NCI-H2107 (cell line): ENCODE results near the gene DFFB.
"Not testable (repeated sequence)": the region's sequence is repeated elsewhere in the genome, so short reads cannot be mapped to it uniquely, and the experiment has no call there.

Experiments used
- DNase-seq: peaks from one replicate; lab custom pipeline; 2025; lab: John Stamatoyannopoulos, UW

DFFB gene, protein sequence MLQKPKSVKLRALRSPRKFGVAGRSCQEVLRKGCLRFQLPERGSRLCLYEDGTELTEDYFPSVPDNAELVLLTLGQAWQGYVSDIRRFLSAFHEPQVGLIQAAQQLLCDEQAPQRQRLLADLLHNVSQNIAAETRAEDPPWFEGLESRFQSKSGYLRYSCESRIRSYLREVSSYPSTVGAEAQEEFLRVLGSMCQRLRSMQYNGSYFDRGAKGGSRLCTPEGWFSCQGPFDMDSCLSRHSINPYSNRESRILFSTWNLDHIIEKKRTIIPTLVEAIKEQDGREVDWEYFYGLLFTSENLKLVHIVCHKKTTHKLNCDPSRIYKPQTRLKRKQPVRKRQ

DNA sequence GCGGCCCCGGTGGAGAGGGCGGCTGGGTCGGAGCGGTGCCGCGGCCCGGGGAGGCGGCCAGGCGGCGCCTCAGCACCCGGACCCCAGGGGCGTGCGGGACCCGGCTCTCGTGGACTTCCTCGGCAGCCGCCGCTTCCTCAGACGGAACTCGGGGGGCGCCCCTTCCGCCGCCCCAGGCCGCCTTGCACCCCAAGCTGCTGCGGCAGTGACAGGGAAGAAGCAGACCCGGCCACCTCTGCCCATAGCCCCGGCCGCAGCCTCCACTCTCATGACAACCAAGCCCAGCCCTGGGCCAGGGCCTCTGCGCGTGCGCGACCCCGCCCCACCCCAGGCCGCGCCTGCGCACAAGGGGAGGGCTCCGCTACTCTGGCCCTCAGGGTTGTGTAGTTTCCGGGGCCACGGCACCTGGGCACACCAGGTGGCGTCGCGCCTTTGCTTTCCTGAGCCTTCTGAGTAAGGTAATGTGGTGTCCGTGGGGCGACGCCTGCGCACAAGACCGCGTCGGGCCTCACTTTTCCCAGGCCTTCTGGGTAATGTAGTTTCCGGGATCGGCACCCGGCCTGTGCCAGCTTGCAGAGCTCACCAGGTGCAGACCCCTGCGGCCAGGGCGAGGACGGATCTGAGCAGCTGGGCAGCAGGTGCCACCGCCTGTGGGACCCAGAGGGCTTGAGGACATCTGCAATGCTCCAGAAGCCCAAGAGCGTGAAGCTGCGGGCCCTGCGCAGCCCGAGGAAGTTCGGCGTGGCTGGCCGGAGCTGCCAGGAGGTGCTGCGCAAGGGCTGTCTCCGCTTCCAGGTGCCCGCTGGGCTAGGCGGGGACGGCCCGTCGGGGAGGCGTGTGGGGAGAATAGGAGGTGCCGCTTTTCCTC is at the start of gene DFFB, which contains the start of gene CEP104:
TSS of gene DFFB (plus strand) at position 554 of the 868 bp plus-strand sequence. CDS start at position 682, 128 bp downstream.
TSS of gene CEP104 (minus strand) at position 289 of the 868 bp plus-strand sequence. CDS start 4,804 bp downstream, outside the sequence.
- DNase-seq: peak; percentile 58

DNA sequence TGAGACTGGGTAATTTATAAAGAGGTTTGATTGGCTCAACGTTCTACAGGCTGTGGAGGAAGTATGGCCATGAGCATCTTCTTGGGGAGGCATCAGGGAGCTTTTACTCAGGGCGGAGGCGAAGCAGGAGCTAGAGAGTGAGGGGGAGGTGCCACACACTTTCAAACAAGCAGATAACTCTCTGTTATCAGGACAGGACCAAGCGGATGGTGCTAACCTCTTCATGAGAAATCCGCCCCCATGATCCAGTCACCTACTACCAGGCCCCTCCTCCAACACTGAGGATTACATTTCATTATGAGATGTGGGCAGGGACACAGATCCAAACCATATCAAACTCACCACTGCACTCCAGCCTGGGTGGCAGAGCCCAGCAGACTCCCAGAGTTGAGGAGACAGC is 49.5 kb upstream of the DFFB start:
- no peak for DNase-seq

- no peak for DNase-seq
Measured at GRCh38 chr1:3809680-3810079, 47.6 kb upstream of the DFFB start.

DNA sequence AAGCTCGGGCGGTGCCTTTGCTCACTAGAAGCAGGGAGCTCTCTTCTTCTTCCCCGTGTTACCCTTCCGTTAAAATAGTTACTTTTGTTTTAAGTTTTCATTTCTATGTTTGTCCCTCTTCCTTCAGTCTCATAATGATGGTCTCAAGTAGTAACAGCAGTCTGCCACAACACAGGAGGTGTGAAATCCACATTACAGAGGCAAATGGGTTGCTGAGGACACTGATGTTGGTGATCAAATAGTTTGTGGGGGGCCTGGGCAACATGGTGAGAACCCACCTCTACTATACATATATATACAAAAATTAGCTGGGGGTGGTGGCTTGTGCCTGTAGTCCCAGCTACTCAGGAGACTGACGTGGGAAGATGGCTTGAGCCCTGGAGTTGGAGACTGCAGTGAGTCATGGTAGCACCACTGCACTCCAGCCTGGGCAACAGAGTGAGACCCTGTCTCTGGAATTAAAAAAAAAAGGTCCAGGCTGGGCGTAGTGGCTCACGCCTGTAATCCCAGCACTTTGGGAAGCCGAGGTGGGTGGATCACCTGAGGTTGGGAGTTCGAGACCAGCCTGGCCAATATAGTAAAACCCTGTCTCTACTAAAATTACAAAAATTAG is 47.0 kb upstream of the DFFB start:
- DNase-seq: not testable (repeated sequence)

DNA sequence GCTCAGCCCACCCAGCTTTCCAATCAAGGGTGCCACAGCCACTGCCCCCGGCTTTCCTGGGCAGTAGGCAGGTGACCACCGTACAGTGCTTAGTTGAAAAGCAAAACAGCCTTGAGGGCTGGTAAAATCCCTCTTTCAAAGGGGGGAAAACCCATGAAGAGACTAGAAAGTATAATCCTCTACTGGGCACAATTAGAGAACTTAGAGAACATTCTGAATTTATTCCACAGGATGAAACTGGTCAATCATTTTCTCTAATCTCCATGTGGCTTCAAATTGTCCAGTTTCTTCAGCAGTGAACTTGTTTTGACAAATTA is 45.7 kb upstream of the DFFB start:
- DNase-seq: no peak

DNA sequence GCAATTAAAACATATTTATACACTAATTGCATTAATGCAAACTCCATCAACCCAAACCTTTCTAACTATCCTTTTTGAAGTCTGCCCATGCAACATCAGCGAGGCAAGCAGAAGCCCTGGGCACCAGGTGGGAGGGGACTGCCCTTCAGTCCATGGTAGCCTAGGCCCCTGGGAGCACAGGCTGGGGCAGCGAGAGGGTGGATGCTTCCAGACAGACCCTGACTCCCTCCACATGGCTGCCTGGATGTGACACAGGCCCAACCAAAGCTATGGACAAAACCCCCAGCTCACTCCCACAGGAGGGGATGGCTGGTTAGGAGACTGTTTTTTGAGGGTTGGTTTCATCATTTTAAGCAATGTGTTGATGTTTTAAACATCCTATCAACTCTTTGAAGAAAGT is 43.2 kb upstream of the DFFB start:
- DNase-seq: no peak

DNA sequence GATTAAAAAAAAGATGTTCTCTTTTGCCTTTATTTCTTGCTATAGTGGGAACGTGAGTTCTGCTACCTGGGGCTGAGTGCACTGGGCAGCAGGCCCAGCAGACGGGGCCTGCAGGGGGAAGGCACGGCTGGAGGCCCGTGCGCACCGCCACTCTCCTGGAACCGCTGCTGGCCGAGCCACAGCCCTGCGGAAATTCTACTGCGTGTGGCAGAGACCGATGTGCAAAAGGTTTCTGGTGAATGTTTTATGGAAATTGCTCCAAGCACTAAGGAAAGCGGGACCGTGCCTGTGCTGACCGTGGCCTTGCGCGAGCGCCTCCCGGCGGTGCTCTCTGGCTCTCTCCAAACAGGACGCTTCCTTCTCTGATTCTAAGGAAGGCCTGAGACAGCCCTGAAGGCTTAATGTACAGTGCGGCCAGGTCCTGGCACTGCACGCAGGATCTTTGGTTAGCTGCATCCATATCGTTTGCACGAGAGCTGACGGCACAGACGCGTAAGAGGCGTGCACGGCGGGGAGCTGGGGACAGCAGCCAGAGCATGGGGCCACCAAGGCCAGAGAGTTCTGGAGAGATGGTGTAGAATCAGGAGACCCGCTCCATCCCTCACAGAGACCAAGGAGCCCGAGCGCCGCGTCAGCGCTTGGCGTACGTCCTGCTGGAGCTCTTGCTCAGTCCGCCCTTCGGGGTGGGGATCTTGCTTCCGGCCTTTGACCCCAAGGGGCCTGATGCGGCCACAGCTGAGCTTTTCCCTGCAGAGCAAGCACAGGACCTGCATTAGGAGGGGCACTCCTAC is 42.3 kb upstream of the DFFB start:
- no peak for DNase-seq

GRCh38 chr1:3816331-3817137 is 40.7 kb upstream of the DFFB start:
- DNase-seq: no peak

- no peak for DNase-seq
Measured at GRCh38 chr1:3817138-3817740, 40.0 kb upstream of the DFFB start.

- no peak for DNase-seq
Measured at GRCh38 chr1:3817821-3818597, 39.3 kb upstream of the DFFB start.

DNA sequence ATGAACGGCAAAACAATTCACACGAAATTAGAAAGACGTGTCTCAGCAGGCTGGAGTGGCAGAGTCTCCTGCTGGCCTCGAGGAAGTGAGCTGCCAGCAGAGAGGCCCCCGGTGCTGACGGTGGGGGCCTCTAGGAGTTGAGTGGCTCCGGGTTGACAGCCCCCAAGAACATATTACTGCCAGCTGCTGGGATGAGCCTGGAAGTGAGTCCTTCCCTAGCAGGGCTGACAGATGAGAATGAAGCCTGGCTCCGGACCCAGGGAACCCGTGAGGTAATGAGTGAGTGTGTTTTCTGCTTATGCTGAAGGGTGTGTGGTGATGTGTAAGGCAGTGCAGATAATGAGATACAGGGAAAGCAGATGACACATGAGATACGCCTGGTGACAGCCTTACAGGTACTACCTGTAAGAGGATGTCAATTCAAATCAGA is 37.5 kb upstream of the DFFB start:
- DNase-seq: no peak

- DNase-seq: no peak
Measured at GRCh38 chr1:3820316-3820715, 37.0 kb upstream of the DFFB start.

- no peak for DNase-seq
Measured at GRCh38 chr1:3821004-3821403, 36.3 kb upstream of the DFFB start.

DNA sequence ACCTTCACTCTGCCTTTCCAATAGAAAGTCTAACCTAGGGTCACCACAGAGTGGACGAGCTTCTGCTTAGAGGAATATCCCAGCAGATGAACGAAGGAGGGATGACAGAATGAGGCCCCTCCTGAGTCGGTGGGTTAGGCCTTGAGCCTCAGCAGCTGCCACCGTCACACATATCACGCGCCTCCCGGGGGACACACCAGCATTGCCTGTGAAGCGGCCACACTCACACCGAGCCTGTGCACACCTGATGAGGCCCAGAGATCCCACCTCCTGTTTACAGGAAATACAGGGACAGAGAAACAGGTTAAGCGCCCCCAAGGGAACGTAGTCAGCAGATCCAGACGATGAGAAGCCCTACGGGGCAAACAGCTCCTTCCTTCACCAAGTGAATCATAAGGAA is 35.8 kb upstream of the DFFB start:
- no peak for DNase-seq

GRCh38 chr1:3821908-3822307 is 35.4 kb upstream of the DFFB start:
- DNase-seq: no peak

DNA sequence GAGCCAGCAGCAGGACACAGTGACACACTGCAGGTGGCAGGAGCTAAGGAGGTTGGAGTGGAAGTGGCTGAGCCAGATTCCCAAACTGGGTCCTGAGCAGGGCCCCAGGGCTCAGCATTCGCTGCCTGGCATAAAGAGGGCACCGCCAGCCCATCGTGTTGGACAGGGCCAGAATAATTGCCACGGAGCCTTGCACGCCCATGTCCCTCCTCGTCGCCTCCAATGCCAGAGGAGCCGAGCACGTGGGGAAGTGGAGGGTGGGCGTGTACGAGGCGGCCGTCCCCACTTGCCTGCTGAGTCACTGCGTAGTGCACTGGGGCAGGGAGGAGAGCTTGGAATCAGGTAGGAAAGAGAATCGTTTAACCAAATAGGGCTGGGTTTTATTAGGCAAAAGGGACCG is 34.9 kb upstream of the DFFB start:
- DNase-seq: no peak

GRCh38 chr1:3824650-3825049 is 32.6 kb upstream of the DFFB start:
- DNase-seq: no peak

- no peak for DNase-seq
Measured at GRCh38 chr1:3825356-3825755, 31.9 kb upstream of the DFFB start.

DNA sequence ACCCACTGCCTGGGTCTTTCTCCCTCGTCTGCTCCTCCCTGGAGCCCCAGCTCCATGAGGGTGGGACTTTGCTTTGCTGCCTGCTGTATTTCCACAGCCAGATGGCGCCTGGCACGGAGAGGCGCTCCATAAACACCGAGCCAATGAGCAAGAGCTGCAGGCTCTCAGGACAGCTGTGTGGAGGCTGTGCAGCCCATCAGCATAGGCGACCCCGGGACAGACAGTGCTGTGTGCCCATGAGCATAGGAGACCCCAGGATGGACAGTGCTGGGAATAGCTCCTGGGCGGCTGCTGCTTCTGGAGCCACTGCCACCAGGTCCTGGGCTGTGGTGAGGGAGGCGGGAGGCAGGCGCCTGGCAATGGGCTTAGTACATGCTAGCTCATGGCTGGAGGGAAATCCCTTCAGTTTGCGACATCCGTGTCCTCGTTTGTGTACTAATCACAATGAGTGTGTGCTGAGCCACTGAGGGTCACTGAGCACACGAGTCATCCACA is 29.4 kb upstream of the DFFB start:
- no peak for DNase-seq

GRCh38 chr1:3828391-3828790 is 28.9 kb upstream of the DFFB start:
- no peak for DNase-seq
